ENCODE data around the gene TPRX2.

- no peak for TF ChIP-seq CTCF (IDR thresholded peaks at IDR 0.05; ENCODE audit: low read depth, low read length, missing input control)
- no peak for TF ChIP-seq SP1 (IDR thresholded peaks at IDR 0.05)
- no peak for TF ChIP-seq REST (IDR thresholded peaks at IDR 0.05)
- TF ChIP-seq GABPA (IDR thresholded peaks at IDR 0.05 in 1 of 2, conservative IDR thresholded peaks at IDR 0.05 in 1 of 2), result no peak
- TF ChIP-seq MAX (IDR thresholded peaks at IDR 0.05), result no peak
- TF ChIP-seq TAF1 (conservative IDR thresholded peaks at IDR 0.05), result no peak
- no peak for TF ChIP-seq JUND (IDR thresholded peaks at IDR 0.05)
- TF ChIP-seq RAD21 (IDR thresholded peaks at IDR 0.05), result no peak
- TF ChIP-seq RXRA (IDR thresholded peaks at IDR 0.05), result no peak
- TF ChIP-seq YY1 (IDR thresholded peaks at IDR 0.05), result no peak
- TF ChIP-seq ZBTB33 (IDR thresholded peaks at IDR 0.05), result no peak
- TF ChIP-seq ATF3 (IDR thresholded peaks at IDR 0.05), result no peak
These were observed 32.5 kb downstream of the TPRX2 start for GRCh38 chr19:47891622-47891922.
